Germinal center (tissue), 1 donor: ENCODE data around the gene SAP30BP.
"Not testable (repeated sequence)": the region's sequence is repeated elsewhere in the genome, so short reads cannot be mapped to it uniquely, and the experiment has no call there.

Experiments used
- DNase-seq: peaks from one replicate; pipeline ENCODE4 v3.0.0; 2012; ENCODE audit warnings: mixed read lengths, low spot score

The SAP30BP gene

DNA sequence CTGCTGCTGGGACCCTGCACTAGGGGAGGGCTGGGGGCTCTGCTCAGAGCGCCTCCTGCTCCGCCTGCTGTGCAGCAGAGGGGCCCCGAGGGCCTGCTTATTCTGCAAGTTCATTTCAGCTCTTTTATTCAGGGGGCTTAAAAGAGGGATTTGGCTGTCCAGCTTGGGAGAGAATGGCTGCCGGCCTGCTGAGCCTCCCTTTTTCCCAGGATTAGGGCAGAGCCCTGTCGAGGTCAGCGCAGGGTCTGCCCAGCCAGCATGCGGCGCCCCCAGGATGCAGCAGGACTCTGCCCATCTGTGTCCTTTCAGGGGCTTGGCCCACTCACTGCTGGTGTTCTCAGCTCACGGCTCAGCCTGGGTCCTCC, 32.8 kb upstream of the SAP30BP start:
- DNase-seq, result no peak

DNA sequence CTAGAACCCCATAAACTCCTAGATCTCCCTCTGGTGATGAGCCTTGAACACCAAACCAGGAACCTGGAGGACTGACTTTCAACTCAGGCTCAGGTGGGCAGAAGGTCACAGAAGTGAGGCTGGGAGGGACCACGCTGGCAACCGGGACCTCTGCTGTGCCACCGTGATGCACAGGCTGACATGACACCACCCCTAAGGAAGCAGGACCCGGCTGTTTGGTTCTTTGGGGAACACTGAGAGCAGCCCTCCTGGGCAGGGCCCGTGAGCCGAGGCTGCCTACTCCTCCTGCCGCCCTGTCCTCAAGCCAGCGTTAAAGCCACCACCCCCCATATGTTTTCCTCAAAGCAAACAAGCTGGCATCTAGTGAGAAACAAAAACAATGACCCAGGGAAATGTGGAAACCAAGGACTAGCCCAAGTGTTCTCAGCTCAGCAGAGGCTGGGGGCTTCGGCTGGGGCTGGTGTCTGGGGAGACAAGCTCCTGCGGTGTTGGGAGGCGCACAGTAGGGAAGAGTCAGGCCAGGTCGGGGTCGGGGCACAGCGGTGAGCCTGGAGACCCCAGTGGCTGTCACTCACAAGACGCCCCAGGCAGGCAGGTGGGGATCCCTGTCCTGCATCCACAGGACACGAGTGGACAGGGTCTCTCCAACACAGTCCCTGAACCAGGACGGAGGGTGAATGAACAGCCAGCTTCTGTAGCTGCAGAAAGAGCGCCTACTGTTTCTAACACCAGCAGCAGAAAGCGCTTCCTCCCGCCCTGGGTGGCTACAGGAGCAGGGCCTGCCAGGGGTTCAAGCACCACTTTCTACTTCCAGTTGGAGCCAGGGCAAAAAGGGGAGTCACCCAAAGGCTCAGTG, 32.2 kb upstream of the SAP30BP start:
- DNase-seq, result no peak

GRCh38 chr17:75635610-75636202, 31.4 kb upstream of the SAP30BP start:
- no peak for DNase-seq

- DNase-seq, result no peak
Observed at GRCh38 chr17:75636381-75637142, 30.6 kb upstream of the SAP30BP start.

DNA sequence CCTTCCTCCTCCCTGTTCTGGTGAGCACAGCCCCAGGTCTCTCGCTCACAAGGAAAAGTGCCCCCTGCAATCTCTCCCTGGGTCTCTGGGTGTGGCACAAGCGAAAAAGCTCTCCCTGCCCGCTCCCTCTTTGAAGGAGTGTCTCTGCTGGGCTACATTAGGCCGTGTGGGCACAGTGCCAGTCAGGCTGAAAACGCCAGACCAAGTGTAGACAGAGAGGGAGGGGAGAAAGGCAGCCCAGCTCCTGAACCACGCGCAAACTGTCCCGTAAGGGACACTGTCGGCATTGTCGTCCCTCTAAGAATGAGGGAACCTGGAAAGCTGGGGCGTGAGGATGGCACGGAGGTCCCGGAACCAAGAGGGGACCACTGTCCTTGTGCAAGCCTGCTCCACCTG, 30.0 kb upstream of the SAP30BP start:
- DNase-seq, result no peak

- no peak for DNase-seq
Observed at GRCh38 chr17:75637551-75637950, 29.6 kb upstream of the SAP30BP start.

DNA sequence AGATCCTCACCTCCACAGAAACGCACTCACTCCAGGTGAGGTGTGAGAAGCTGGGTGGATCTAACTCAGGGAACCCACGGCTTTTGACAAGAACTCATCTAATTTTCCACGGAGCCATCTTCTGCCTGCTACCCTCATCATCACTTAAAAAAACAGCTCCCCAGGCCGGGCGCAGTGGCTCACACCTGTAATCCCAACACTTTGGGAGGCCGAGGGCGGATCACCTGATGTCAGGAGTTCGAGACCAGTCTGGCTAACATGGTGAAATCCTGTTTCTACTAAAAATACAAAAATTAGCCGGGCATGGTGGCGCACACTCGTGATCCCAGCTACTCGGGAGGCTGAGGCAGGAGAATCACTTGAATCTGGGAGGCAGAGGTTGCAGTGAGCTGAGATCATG, 29.1 kb upstream of the SAP30BP start:
- not testable (repeated sequence) for DNase-seq

- DNase-seq, result no peak
Observed at GRCh38 chr17:75638893-75639292, 28.2 kb upstream of the SAP30BP start.

DNA sequence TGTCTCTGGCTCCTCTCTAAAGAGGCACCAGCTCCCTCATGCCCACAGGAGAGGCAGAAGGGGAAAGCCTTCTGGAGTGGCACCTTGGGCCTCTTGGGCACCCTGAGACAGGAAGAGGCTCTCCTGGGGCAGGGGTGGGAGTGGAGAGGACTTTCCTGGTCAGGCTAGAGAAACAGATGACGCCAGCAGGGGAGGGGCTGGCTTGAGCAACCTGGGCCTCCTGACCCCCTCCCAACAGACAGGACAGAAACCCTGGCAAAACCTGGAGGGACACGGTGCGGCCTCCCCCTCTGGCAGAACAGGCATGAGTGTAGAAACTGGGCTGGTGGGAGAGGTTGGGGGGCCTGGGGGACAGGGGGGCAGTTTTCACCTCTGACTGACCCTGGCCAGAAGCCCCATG, 27.8 kb upstream of the SAP30BP start:
- no peak for DNase-seq

GRCh38 chr17:75639771-75640555, 27.2 kb upstream of the SAP30BP start:
- no peak for DNase-seq

GRCh38 chr17:75640556-75641119, 26.5 kb upstream of the SAP30BP start:
- no peak for DNase-seq

- no peak for DNase-seq
Observed at GRCh38 chr17:75641343-75641742, 25.8 kb upstream of the SAP30BP start.

DNA sequence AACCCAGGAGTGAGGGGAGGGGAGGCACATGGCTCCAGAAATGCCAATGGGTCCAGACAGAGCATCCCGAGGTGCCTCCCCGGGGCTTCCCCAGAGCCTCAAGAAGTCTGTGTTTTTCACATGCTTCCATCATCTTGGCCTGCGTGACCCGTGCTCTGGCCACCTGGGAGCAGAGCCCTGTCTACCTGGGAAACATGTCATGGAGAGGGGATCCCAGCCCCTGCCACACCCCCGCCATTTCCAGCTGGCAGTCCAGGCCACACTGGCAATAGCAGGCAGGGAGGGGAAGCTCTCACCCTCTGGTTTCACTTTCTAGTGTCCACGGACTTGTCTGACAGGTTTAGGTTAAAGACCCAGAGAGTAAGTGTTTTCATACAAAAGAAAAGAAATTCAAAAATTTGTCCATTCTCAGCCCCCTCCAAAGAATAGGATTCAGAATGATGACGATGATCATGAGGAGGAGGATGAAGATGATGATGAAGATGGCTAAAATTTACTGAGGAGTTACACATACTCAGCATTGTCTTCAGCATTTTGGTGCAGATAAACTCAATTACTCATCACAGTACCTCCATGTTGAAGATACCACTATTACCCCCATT, 24.9 kb upstream of the SAP30BP start:
- no peak for DNase-seq

DNA sequence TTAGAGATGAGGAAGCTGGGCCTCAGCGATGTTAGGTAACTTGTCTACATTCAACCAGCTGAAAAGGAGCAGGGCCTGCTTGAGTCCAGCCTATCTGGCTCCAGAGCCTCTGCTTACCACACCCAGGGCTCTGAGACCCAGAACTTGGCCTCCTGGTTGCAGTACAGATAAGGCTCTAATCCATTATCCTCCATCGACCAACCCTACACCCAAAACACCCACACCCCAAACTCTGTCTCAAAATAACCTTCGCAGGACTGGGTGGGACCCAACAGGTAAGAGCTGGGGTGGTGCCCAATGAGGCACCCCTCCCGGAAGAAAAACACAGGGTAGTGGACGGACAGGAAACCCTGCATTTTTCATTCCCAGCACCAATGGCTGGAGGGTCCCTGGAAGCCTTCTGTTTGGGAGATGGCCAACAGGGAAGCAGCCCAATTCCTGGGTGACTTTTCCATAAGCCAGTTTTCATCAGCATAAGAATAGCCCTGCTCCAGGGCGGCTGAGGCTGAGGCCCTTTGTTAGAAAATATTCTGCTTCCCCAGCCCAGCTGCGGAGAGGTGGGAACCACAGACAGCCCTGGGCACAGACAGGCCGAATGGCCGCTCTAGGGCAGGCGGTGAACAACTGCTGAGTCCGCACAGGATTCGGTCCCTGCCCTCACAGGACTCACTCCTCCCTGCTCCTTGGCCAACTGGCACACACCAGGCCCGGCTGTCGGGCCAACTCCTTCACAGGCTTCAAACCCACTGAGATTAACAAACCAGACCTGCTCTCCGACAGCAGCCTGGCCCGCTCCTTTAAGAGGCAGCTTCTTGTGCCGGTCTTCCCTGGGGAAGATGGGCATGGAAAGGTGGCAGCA, 24.1 kb upstream of the SAP30BP start:
- DNase-seq, result no peak

GRCh38 chr17:75643643-75644017, 23.5 kb upstream of the SAP30BP start:
- no peak for DNase-seq

- no peak for DNase-seq
Observed at GRCh38 chr17:75645501-75645888, 21.6 kb upstream of the SAP30BP start.

GRCh38 chr17:75645889-75646637, 21.1 kb upstream of the SAP30BP start:
- DNase-seq, result no peak

GRCh38 chr17:75646638-75646992, 20.5 kb upstream of the SAP30BP start:
- DNase-seq, result no peak

DNA sequence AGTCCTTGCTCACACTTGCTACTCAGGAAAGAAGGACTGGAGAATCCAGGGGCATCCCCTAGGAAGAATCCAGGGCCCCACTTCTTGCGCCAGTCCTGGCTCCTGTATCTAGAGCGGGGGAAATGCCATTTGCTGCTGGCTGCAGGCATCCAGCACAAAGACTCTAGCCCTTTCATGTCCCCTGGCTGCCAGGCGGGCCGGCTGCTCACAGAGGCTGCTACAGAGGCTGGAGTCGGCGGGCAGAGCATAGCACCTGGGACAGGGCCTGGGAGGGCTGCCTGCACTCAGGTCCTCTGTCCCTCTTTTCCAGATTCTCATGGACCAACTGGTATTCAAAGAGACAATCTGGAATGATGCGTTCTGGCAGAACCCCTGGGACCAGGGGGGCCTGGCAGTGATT, 20.1 kb upstream of the SAP30BP start:
- DNase-seq, result no peak

GRCh38 chr17:75647921-75648320, 19.2 kb upstream of the SAP30BP start:
- no peak for DNase-seq
